Hematopoietic multipotent progenitor cell treated with erythropoietin and hydrocortisone succinate and interleukin-3 and kit ligand, for 6 days (in vitro differentiated cells): ENCODE results near the gene NLRP7.
"Not testable (repeated sequence)": the region's sequence is repeated elsewhere in the genome, so short reads cannot be mapped to it uniquely, and the experiment has no call there.

Source experiments
- DNase-seq: peaks from one replicate; pipeline ENCODE4 v3.0.0-alpha.2; 2015

The NLRP7 gene

DNA sequence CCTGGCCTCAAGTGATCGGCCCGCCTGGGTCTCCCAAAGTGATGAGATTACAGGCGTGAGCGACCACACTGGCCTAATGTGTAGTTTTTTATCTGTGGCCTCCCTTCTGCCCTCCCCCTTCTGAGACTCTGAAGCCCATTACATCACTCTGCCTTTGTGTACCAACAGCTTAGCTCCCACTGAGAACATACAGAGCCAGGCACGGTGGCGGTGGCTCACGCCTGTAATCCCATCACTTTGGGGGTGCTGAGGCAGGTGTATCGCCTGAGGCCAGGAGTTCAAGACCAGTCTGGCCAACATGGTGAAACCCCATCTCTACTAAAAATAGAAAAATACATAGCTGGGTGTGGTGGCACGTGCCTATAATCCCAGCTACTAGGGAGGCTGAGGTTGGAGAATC is 28.8 kb downstream of the NLRP7 start:
- no peak for DNase-seq

- no peak for DNase-seq
These were observed 30.5 kb downstream of the NLRP7 start for GRCh38 chr19:54916822-54917221.

- not testable (repeated sequence) for DNase-seq
These were observed 39.4 kb downstream of the NLRP7 start for GRCh38 chr19:54907899-54908298.

DNA sequence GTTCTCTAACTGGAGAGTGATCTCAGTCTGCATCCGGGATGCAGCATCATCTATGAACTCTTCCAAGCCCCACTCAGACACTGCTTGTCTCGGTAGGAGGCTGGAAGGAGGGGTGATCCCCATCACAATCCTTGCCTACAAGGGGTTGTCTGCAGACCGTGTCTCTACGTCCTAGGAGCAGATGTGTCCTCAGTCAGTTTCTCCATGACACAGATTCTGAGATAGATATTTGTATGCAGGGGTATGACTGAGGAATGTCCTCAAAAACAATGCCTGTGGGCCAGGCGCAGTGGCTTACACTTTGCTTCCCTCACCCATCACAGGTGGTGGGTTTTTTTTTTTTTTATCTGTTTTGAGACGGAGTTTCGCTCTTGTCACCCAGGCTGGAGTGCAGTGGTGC is 40.5 kb downstream of the NLRP7 start:
- DNase-seq: no peak

DNA sequence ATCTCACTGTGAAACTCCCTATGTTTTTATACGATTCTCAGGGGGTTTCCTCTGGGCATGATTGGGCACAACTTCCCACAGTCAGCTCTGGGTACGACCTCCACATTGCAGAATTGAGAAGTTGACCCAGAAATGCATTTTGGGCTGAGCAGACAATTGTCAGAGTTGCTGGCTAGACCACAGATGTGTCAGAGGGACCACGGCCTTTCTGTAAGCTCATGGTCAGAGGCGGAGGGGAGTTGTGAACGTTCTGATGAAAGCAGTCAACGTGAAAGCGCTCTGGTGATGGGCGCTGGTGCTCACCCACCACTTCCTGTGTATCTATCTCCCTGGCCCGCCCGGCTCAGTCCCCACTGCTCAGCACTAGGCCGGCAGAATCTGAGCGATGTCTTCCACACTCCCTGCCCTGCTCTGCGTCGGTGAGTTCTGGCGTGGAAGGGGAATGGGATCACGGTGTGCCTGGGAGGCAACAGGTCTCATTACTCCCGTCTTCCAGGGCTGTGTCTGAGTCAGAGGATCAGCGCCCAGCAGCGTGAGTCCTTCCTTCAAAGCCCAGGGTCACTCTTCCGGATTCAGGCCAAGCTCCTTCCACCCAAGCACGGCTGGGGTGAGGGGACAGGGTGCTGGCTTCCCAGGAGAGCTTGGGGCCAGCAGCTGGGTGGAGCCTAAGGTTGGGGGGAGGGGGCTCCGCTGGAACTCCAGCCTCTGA is 41.4 kb downstream of the NLRP7 start, which contains the start of gene NCR1:
TSS of gene NCR1 (plus strand) at position 346 of the 709 bp plus-strand sequence. CDS start at position 386, 40 bp downstream.
- peak; percentile 63 for DNase-seq

- peak; percentile 61 for DNase-seq
These were observed 41.9 kb downstream of the NLRP7 start for GRCh38 chr19:54905421-54905802.

- not testable (repeated sequence) for DNase-seq
These were observed 43.1 kb downstream of the NLRP7 start for GRCh38 chr19:54904261-54904660.

GRCh38 chr19:54903303-54903702 is 44.0 kb downstream of the NLRP7 start:
- no peak for DNase-seq

- DNase-seq: no peak
These were observed 45.3 kb downstream of the NLRP7 start for GRCh38 chr19:54902061-54902460.

DNA sequence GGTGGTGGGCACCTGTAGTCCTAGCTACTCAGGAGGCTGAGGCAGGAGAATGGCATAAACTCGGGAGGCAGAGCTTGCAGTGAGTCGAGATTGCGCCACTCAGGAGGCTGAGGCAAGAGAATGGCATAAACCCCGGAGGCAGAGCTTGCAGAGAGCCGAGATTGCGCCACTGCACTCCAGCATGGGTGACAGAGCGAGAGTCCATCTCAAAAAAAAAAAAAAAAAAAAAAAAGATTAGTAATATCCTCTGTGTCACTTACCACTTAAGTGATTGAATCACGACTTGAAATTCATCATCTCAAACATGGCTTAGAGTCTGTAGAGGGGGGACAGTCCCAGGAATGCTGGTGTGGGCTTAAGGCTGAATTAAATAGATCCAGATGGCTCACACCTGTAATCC is 46.2 kb downstream of the NLRP7 start:
- DNase-seq: not testable (repeated sequence)

DNA sequence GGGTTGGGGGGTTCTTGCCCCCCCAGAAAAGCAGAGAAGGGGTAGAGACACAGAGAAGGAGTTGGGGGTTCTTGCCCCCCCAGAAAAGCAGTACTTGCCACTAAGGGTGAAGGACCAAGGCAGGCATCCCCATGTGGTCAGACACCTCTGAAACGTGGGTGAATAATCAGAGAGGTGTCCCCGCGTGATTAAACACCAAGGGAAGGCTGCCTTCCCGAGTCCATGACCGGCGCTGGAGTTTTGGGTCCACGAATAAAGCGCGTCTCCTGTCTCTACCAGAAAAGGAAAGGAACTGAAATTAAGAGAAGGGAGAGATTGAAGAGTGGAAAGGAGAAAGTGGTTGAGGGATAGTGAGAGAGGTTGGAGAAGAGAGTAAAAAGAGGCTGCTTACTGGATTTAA is 47.7 kb downstream of the NLRP7 start:
- not testable (repeated sequence) for DNase-seq

DNA sequence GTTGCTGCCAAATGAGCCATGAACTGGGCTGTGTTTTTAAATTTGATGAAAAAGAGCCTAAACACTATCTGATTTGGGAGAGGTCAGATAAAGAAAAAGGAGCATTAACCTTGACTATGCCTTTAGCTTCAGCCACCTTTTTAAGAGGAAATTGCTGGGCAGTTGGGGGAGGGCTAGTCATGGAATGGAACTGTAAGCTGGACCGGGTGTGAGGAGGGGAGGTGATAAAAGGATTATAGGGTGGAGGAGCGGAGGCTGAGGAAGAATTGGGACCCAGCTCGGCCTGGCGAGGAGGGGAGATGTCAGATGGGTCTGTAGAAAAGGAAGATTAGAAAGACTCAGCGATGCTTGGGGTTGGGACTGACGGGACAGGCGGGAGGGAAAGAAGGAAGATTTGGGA is 48.6 kb downstream of the NLRP7 start:
- not testable (repeated sequence) for DNase-seq

DNA sequence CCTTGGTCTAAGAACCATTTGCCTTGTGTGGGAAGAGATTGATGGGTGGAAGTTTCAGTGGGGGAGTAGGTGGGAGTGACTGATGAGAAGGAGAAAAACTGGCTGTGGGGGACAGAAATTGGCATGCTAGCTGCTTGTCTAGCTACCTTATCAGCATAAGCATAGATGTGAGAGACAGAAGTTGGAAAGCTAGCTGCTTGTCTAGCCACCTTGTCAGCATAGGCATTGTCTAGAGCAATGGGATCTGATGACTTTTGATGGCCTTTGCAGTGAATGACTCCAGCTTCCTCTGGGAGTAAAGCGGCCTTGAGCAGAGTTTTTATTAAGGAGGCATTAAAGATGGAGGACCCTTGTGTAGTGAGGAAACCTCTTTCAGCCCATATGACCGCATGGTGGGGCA is 51.3 kb downstream of the NLRP7 start:
- no peak for DNase-seq

DNA sequence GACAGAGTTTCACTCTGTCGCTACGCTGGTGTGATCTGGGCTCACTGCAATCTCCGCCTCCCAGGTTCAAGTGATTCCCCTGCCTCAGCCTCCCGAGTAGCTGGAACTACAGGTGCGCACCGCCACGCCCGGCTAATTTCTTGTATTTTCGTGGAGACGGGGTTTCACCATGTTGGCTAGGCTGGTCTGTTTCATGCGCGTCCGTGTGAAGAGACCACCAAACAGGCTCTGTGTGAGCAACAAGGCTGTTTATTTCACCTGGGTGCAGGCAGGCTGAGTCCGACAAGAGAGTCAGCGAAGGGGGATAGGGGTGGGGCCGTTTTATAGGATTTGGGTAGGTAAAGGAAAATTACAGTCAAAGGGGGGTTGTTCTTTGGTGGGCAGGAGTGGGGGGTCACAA is 53.2 kb downstream of the NLRP7 start:
- DNase-seq: not testable (repeated sequence)

GRCh38 chr19:54893406-54893805 is 53.9 kb downstream of the NLRP7 start:
- DNase-seq: no peak

GRCh38 chr19:54889566-54889965 is 57.8 kb downstream of the NLRP7 start:
- no peak for DNase-seq

- no peak for DNase-seq
These were observed 59.1 kb downstream of the NLRP7 start for GRCh38 chr19:54888239-54888638.

GRCh38 chr19:54883228-54883627 is 64.1 kb downstream of the NLRP7 start:
- DNase-seq: no peak

- DNase-seq: peak; percentile 65
These were observed 64.6 kb downstream of the NLRP7 start for GRCh38 chr19:54882758-54883157.

DNA sequence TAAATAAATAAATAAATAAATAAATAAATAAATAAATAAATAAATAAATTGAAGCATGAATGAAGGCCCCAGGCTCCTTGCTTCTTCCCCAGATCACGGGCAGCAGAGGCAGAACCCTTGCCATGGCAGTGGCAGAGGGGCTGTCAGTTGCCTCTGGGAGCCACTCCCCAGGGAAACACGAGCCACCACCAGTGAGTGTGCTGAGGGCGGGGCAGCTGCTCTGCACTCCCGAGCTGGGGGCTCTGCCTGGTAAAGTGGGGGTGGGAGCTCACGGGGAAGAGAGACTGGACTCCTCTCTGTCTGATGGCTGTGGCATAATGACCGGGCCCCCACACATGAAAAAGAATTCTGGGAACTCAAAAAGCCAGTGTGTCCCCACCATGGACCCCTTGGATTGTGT is 65.4 kb downstream of the NLRP7 start:
- no peak for DNase-seq

DNA sequence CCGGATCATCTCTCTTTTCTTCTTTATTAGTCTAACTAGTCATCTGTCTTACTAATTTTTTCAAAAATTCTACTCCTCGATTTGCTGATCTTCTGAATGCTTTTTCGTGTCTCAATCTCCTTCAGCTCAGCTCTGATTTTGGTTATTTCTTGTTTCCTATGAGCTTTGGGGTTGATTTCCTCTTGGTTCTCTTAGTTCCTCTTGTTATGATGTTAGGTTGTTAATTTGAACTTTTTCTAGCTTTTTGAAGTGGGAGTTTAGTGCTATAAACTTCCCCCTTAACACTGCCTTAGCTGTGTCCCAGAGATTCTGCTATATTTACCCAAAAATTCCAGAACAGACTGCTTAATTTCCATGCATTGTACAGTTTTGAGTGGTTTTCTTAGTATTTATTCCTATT is 69.9 kb downstream of the NLRP7 start:
- DNase-seq: no peak

GRCh38 chr19:54875506-54875905 is 71.8 kb downstream of the NLRP7 start:
- DNase-seq: peak; percentile 39

GRCh38 chr19:54873990-54874389 is 73.3 kb downstream of the NLRP7 start, which contains the start of gene FCAR:
Gene FCAR, plus strand, starts transcription at chr19:54874235. Its CDS starts 55 bp downstream, at chr19:54874290.
- DNase-seq: no peak
